DMS114 treated with DMSO at 0.1 percent for 48 hours (cell line): Measurements from ENCODE around the gene CRACR2A.
A peak's percentile ranks its signal among the peaks of the same experiment; 100 is the strongest.

ENCODE experiments used
- DNase-seq: peaks from one replicate; lab custom pipeline; 2025; ENCODE audit not compliant: unreplicated experiment; lab: John Stamatoyannopoulos, UW

The CRACR2A gene

GRCh38 chr12:3752741-3753486 lies at the start of gene CRACR2A:
Gene CRACR2A (minus strand): TSS chr12:3753109. CDS start chr12:3696999, 56,110 bp downstream.
- peak; percentile 39 for DNase-seq

GRCh38 chr12:3797531-3798048 lies 44.7 kb upstream of the CRACR2A start:
- no peak for DNase-seq

- no peak for DNase-seq
Observed at GRCh38 chr12:3795492-3796133, 42.7 kb upstream of the CRACR2A start.

GRCh38 chr12:3795066-3795465 lies 42.2 kb upstream of the CRACR2A start:
- DNase-seq, result no peak

GRCh38 chr12:3792623-3793288 lies 39.8 kb upstream of the CRACR2A start:
- no peak for DNase-seq

GRCh38 chr12:3791256-3791874 lies 38.5 kb upstream of the CRACR2A start:
- no peak for DNase-seq

GRCh38 chr12:3790642-3791041 lies 37.7 kb upstream of the CRACR2A start:
- no peak for DNase-seq

- no peak for DNase-seq
Observed at GRCh38 chr12:3789838-3790237, 36.9 kb upstream of the CRACR2A start.

GRCh38 chr12:3777206-3777809 lies 24.4 kb upstream of the CRACR2A start:
- DNase-seq, result peak; percentile 59

GRCh38 chr12:3775385-3776035 lies 22.6 kb upstream of the CRACR2A start:
- no peak for DNase-seq

GRCh38 chr12:3772380-3772779 lies 19.5 kb upstream of the CRACR2A start:
- no peak for DNase-seq

- DNase-seq, result no peak
Observed at GRCh38 chr12:3771853-3772252, 18.9 kb upstream of the CRACR2A start.

- DNase-seq, result no peak
Observed at GRCh38 chr12:3770891-3771290, 18.0 kb upstream of the CRACR2A start.

GRCh38 chr12:3768911-3769447 lies 16.1 kb upstream of the CRACR2A start:
- no peak for DNase-seq

- DNase-seq, result no peak
Observed at GRCh38 chr12:3761116-3761735, 8.3 kb upstream of the CRACR2A start.

- no peak for DNase-seq
Observed at GRCh38 chr12:3759878-3760277, 7.0 kb upstream of the CRACR2A start.

- no peak for DNase-seq
Observed at GRCh38 chr12:3757261-3757660, 4.4 kb upstream of the CRACR2A start.

GRCh38 chr12:3755898-3756297 lies 3.0 kb upstream of the CRACR2A start:
- DNase-seq, result no peak

GRCh38 chr12:3753544-3754284 lies 805 bp upstream of the CRACR2A start:
- no peak for DNase-seq
